ENCODE results near the gene NCBP3. TPM values are rescaled to one million over a fixed set of nuclear protein-coding genes. Genes with fewer than 3 reads are reported as not detected.

The NCBP3 gene
- total RNA-seq, 1 donor from 2014 or later, result 34.9 TPM

DNA sequence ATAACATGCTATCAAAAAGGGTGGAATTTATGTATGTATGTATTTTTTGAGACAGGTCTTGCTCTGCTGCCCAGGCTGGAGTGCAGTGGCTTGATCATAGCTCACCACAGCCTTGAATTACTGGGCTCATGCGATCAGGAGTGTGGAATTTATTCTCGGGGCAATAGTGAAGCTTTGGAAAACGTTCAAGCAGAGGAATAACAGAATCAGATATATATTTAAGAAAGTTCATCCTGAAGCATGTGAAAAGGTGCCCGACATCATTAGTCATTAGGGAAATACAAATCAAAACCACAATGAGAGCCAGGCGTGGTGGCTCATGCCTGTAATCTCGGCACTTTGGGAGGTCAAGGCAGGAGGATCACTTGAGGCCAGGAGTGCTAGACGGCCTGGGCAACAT is 37.3 kb downstream of the NCBP3 start:
- H3K27me3 ChIP-seq, result no peaks in the 10 kb centered on the region
- H3K9me3 ChIP-seq, result no peaks in the 10 kb centered on the region
- no peak overlapping the region for H3K27ac ChIP-seq
- intact Hi-C loops (cut with DNase I), result no loop called here
- DNase-seq (no peak), ATAC-seq (no peak)
- TF ChIP-seq, protein P1, sequence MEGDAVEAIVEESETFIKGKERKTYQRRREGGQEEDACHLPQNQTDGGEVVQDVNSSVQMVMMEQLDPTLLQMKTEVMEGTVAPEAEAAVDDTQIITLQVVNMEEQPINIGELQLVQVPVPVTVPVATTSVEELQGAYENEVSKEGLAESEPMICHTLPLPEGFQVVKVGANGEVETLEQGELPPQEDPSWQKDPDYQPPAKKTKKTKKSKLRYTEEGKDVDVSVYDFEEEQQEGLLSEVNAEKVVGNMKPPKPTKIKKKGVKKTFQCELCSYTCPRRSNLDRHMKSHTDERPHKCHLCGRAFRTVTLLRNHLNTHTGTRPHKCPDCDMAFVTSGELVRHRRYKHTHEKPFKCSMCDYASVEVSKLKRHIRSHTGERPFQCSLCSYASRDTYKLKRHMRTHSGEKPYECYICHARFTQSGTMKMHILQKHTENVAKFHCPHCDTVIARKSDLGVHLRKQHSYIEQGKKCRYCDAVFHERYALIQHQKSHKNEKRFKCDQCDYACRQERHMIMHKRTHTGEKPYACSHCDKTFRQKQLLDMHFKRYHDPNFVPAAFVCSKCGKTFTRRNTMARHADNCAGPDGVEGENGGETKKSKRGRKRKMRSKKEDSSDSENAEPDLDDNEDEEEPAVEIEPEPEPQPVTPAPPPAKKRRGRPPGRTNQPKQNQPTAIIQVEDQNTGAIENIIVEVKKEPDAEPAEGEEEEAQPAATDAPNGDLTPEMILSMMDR (IDR thresholded peaks at IDR 0.05), result no peak
- peaks cover 75% of the 10 kb centered on the region for H3K36me3 ChIP-seq
- no peak overlapping the region for H3K4me3 ChIP-seq
- peaks cover under 1% of the 10 kb centered on the region for H3K4me1 ChIP-seq

DNA sequence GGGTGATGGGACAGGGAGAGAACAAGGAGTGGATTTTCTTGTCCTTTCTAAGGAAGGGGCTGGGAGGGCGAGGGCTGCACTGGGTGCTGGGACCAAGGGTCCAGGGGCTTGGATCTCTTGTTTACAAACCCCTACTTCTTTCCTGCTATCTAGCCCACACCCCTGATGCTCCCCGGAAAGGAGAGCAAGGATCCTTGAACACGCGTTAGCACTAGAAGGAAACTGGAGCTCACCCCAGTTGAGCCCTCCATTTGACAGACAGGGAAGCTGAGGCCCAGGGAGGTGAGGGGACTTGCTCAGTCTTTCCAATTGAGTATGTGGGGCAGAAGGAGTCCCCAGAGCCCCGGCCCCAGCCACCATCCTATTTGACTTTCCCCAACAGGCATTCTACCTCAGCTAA is 40.5 kb downstream of the NCBP3 start:
- DNase-seq (no peak), ATAC-seq (no peak)
- no peaks in the 10 kb centered on the region for H3K27me3 ChIP-seq
- H3K36me3 ChIP-seq, result peaks cover 44% of the 10 kb centered on the region
- peaks cover 15% of the 10 kb centered on the region for H3K4me1 ChIP-seq
- no peaks in the 10 kb centered on the region for H3K9me3 ChIP-seq
- no peak overlapping the region for H3K4me3 ChIP-seq
- no peak overlapping the region for H3K27ac ChIP-seq
- TF ChIP-seq, protein P1 (IDR thresholded peaks at IDR 0.05), result no peak
- intact Hi-C loops (cut with DNase I), result no loop called here

- H3K4me1 ChIP-seq, result peaks cover 15% of the 10 kb centered on the region
- DNase-seq (no peak), ATAC-seq (no peak)
- H3K36me3 ChIP-seq, result peaks cover 33% of the 10 kb centered on the region
- H3K9me3 ChIP-seq, result no peaks in the 10 kb centered on the region
- TF ChIP-seq, protein P1 (IDR thresholded peaks at IDR 0.05), result no peak
- no peak overlapping the region for H3K27ac ChIP-seq
- no peak overlapping the region for H3K4me3 ChIP-seq
- intact Hi-C loops (cut with DNase I), result no loop called here
- no peaks in the 10 kb centered on the region for H3K27me3 ChIP-seq
Measured at GRCh38 chr17:3804503-3804931, 41.5 kb downstream of the NCBP3 start.

DNA sequence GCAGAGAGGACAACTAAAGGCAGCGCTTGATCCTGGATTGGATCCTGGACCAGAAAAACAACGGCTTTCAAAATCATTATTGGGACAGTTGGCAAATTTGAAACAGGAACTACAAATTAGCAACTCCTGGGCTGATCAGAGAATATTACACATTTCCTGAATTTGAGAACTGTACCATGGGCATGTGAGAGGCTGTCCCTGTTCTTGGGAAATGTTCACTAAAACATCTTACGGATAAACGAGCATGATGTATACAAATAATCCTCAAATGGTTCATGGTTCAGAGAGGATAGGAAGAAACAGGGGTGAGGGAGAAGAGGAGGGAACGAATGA is 42.8 kb downstream of the NCBP3 start:
- H3K4me3 ChIP-seq, result peak overlapping the region; percentile 23
- H3K27ac ChIP-seq, result peak overlapping the region; percentile 75
- H3K27me3 ChIP-seq, result no peaks in the 10 kb centered on the region
- intact Hi-C loops (cut with DNase I), result no loop called here
- TF ChIP-seq, protein P1 (IDR thresholded peaks at IDR 0.05), result no peak
- H3K9me3 ChIP-seq, result no peaks in the 10 kb centered on the region
- H3K36me3 ChIP-seq, result peaks cover 21% of the 10 kb centered on the region
- ATAC-seq, result peak; percentile 34
- H3K4me1 ChIP-seq, result peaks cover 20% of the 10 kb centered on the region
- DNase-seq, result no peak

DNA sequence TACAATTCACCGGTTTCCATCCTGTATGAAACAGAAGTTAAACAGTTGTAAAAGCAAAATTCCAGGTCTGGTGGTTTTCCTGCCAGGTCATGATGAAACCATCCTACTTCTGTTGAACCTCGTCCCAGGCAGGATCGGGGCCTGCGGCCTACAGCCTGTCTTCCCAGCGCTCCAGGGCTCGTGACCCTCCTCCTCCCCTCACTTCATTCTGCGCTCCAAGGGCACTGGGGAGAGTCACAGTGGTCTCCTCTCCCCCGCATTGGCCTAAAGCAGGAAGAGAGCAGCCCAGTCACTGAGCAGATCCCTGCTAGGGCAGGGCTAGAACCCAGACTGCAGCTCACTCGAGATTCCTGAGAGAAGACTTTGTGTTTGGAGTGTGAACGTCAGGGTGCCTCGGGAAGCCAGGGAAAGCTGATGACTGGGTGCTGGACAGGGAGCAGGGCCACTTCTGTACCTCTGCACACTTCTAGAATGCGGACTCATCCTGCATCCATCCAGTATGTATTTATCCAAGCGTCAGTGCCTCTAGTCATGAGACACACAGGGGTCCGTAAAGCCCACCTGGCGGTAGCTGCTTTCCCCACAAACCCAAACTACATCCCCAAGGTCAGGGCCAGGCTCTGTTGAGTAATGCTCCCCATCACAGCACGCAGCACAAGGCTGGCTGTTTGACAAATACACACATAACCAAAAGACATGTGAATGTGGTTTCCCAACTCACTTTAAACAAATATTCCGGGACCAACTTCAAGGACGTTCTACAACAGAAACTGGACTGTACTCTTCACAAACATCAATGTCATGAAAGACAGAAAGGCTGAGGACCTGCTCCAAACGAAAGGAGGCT is 43.4 kb downstream of the NCBP3 start:
- H3K9me3 ChIP-seq, result no peaks in the 10 kb centered on the region
- peaks cover 15% of the 10 kb centered on the region for H3K36me3 ChIP-seq
- peak overlapping the region; percentile 75 for H3K27ac ChIP-seq
- peak overlapping the region; percentile 23 for H3K4me3 ChIP-seq
- DNase-seq (no peak), ATAC-seq (peak; percentile 55)
- H3K27me3 ChIP-seq, result no peaks in the 10 kb centered on the region
- intact Hi-C loops (cut with DNase I), result no loop called here
- H3K4me1 ChIP-seq, result peaks cover 20% of the 10 kb centered on the region
- TF ChIP-seq, protein P1 (IDR thresholded peaks at IDR 0.05), result no peak

Data from upper lobe of right lung (tissue), 1 donor.